Testis (tissue), 3 donors: Measurements from ENCODE around the gene PLCB1. TPM values are rescaled to one million over a fixed set of nuclear protein-coding genes. Genes with fewer than 3 reads are reported as not detected.

Experiments
- DNase-seq: peaks from one replicate; pipeline ENCODE4 v3.0.0-alpha.2; 2019
- H3K27ac ChIP-seq, 2 donors: fragments of 200-600 bp; sonication (generic); one replicate each; pipeline ENCODE4 v1.5.1; 2019
- H3K27me3 ChIP-seq: fragments of 200-600 bp; sonication (generic); one replicate; pipeline ENCODE4 v1.5.1; 2019
- H3K36me3 ChIP-seq: fragments of 200-600 bp; sonication (generic); one replicate; pipeline ENCODE4 v1.5.1; 2017; ENCODE audit warnings: low read depth; ENCODE audit errors: missing control alignments
- H3K4me1 ChIP-seq: fragments of 200-600 bp; sonication (generic); one replicate; pipeline ENCODE4 v1.5.1; 2019
- H3K4me3 ChIP-seq, 2 donors: fragments of 200-600 bp; sonication (generic); one replicate each; pipeline ENCODE4 v1.5.1; 2017 to 2019
- H3K9me3 ChIP-seq: fragments of 200-600 bp; sonication (generic); one replicate; pipeline ENCODE4 v1.5.1; 2017
- POLR2A ChIP-seq: fragments of 450-650 bp; IDR thresholded peaks from one replicate; pipeline ENCODE4 v1.6.1; 2017; ENCODE audit warnings: antibody characterized with exemption, mild to moderate bottlenecking, moderate library complexity
- WGBS, 2 donors: methylation state at CpG; one replicate each; pipeline ENCODE4 v1.1.5; 2018; 5-methylcytosine and 5-hydroxymethylcytosine counted together
- intact Hi-C: fragments of 100-400 bp; cut with DNase I; formaldehyde crosslinking; loops from one replicate; pipeline ENCODE4 v1.15.1; 2023; ENCODE audit warnings: low total_unique reads
- polyA plus RNA-seq: library from polyadenylated mRNA; stranded (reverse); fragments of 350-450 nt; fragmentation: Illumina TruSeq; extraction: RNeasy Lipid Tissue Mini Kit (QIAGEN cat#74804); gene quantifications from one replicate; pipeline ENCODE4 v1.2.3, GENCODE V29; 2014; ENCODE audit warnings: low read depth, low replicate concordance; ENCODE audit not compliant: insufficient read depth
- total RNA-seq, 2 donors: library from RNA; depleted of rRNA; stranded (reverse); fragments of >200 nt; gene quantifications; one replicate each; pipeline ENCODE4 v1.2.3, GENCODE V29; 2016
- TF ChIP-seq, protein P1 (sequence below), 3 experiments: fragments of 450-650 bp in 2 of 3; fragments of 200-600 bp in 1 of 3; sonication (generic) in 1 of 3; IDR thresholded peaks; one replicate each; pipeline ENCODE4 v1.5.1; 2016 to 2019; ENCODE audit warnings: antibody characterized with exemption in 3 of 3, mild to moderate bottlenecking in 2 of 3, moderate library complexity in 1 of 3

Gene PLCB1
- total and polyA plus RNA-seq, 3 donors from 2014 or later = 3.1 to 9.8 (median 8.2) TPM

DNA sequence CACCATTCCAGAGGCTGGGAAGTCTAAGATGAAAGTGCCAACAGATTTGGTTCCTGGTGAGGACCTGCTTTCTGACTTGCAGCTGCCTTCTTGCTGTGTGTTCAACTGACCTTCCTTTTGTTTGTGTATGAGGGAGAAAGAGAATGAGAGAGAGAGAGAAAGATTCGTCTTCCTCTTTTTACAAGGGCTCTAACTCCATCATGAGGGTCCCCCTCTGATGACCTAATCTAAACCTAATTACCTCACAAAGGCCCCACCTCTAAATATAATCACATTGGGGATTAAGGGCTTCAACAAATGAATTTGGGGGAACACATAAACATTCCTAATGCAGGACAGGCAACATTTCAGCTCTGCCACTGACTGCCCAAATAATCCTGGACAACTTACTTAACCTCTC is 130.7 kb downstream of the PLCB1 start:
- intact Hi-C loops = no loop called here
- 74 to 79% methylated on average over 1 of the region's 1 CpG for WGBS, 2 donors

DNA sequence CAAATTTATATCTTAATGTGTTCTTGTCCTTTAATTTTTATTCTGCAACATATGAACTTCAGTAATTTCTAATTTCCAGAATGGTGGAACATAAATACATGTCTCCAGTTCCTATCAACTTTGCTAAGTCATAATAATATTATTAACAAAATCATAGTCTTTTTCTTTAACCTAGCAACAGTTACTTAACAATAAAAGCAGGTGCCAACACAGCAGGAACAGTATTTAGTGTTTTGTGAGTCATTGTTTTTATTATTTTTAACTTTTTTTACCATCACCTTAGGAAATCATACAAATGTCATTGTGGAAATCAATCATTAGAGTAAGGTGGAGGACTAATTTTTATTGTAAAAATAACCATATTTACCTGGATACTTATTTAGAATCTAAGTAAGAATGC is 133.5 kb downstream of the PLCB1 start:
- intact Hi-C loops = no loop called here
- DNase-seq = no peak
- H3K27ac ChIP-seq = no peak overlapping the region

More for the DNA sequence above, 130.7 kb downstream of the PLCB1 start:
- TF ChIP-seq, protein P1, sequence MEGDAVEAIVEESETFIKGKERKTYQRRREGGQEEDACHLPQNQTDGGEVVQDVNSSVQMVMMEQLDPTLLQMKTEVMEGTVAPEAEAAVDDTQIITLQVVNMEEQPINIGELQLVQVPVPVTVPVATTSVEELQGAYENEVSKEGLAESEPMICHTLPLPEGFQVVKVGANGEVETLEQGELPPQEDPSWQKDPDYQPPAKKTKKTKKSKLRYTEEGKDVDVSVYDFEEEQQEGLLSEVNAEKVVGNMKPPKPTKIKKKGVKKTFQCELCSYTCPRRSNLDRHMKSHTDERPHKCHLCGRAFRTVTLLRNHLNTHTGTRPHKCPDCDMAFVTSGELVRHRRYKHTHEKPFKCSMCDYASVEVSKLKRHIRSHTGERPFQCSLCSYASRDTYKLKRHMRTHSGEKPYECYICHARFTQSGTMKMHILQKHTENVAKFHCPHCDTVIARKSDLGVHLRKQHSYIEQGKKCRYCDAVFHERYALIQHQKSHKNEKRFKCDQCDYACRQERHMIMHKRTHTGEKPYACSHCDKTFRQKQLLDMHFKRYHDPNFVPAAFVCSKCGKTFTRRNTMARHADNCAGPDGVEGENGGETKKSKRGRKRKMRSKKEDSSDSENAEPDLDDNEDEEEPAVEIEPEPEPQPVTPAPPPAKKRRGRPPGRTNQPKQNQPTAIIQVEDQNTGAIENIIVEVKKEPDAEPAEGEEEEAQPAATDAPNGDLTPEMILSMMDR (IDR thresholded peaks at IDR 0.05) = no peak
- no peak for TF ChIP-seq POLR2A
- H3K9me3 ChIP-seq = no peaks in the 10 kb centered on the region
- no peaks in the 10 kb centered on the region for H3K4me1 ChIP-seq
- no peaks in the 10 kb centered on the region for H3K27me3 ChIP-seq
- no peak overlapping the region for H3K27ac ChIP-seq
- H3K36me3 ChIP-seq = no peaks in the 10 kb centered on the region
- DNase-seq = no peak
- no peak overlapping the region for H3K4me3 ChIP-seq

DNA sequence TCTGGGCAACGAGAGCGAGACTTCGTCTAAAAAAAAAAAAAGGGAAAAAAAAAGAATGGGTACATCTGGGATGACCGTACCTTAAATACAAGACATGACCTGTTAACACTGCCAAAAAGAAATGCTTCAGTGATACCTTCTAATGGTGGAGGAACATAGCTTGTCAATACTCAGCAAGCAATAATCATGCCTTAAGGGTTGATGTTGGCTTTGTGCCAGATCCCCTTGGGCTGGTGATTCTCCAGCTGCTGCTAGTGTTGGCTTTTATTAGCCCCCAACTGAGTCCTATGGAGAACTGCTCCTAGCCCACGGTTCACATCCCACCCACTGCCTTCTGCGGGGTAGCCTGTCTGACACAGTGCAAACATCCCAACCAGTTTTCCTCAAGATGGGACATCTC is 134.9 kb downstream of the PLCB1 start:
- H3K36me3 ChIP-seq = no peaks in the 10 kb centered on the region
- no peak overlapping the region for H3K27ac ChIP-seq
- H3K4me3 ChIP-seq = no peak overlapping the region
- no peaks in the 10 kb centered on the region for H3K4me1 ChIP-seq
- TF ChIP-seq, protein P1 (IDR thresholded peaks at IDR 0.05) = no peak
- no peak for TF ChIP-seq POLR2A
- 90 to 93% methylated on average over 6 of the region's 6 CpGs for WGBS, 2 donors
- no peaks in the 10 kb centered on the region for H3K9me3 ChIP-seq
- DNase-seq = no peak
- no peaks in the 10 kb centered on the region for H3K27me3 ChIP-seq
- intact Hi-C loops = no loop called here

More for the DNA sequence above, 133.5 kb downstream of the PLCB1 start:
- Histone ChIP-seq H3K36me3 (no peaks in the 10 kb centered on the region), H3K4me1 (no peaks in the 10 kb centered on the region), H3K27me3 (no peaks in the 10 kb centered on the region), H3K4me3 (no peak overlapping the region), H3K9me3 (no peaks in the 10 kb centered on the region)
- TF ChIP-seq, protein P1 (IDR thresholded peaks at IDR 0.05) = no peak
- TF ChIP-seq POLR2A = no peak

DNA sequence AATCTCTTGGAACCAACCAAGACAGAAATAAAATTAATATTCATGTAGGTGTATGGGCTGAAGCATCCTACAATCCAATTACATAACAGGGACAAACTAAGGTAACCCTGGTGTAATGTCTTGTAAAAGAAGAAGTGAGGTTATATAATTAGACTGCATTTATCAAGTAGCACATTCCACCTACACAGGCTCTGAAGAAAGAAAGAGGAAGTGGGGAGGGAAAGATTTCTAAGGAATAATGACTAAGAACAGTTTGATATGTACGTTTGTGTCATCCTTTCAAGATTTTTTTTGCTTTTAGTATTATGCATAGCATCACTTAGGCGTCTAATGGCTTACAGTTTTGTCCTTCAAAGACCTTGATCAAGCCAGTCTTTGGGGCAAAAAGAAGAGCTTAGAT is 139.7 kb downstream of the PLCB1 start:
- TF ChIP-seq, protein P1 (IDR thresholded peaks at IDR 0.05) = no peak
- no peak for TF ChIP-seq POLR2A
- Histone ChIP-seq H3K27me3 (no peaks in the 10 kb centered on the region), H3K4me3 (no peak overlapping the region), H3K4me1 (no peaks in the 10 kb centered on the region), H3K36me3 (no peaks in the 10 kb centered on the region), H3K27ac (no peak overlapping the region), H3K9me3 (no peaks in the 10 kb centered on the region)
- 71 to 89% methylated on average over 2 of the region's 2 CpGs for WGBS, 2 donors
- no peak for DNase-seq
- intact Hi-C loops = no loop called here

DNA sequence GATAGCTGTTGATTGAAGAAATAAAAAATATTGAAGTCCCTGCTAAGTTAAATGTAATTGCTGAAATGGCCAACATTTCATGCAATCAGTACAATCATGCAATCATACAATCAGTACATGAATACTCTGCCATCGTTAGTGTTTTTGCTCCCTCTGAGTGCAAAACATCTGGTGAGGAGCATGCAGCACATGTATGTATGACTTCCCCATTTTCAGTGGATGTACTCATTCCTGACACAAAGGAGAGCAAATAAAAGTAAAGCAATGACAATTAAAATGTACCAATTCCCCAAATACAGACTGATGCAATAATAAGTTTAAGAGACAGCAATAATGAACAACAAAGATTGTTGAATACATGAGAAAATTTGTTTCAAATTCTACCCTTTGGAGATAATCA is 140.7 kb downstream of the PLCB1 start:
- Histone ChIP-seq H3K9me3 (no peaks in the 10 kb centered on the region), H3K27ac (no peak overlapping the region), H3K4me1 (no peaks in the 10 kb centered on the region), H3K36me3 (no peaks in the 10 kb centered on the region), H3K4me3 (no peak overlapping the region), H3K27me3 (no peaks in the 10 kb centered on the region)
- 72 to 80% methylated on average over 1 of the region's 1 CpG for WGBS, 2 donors
- intact Hi-C loops = no loop called here
- no peak for DNase-seq
- TF ChIP-seq POLR2A = no peak
- TF ChIP-seq, protein P1 (IDR thresholded peaks at IDR 0.05) = no peak
